ENCODE measurements around the gene INPP5A. TPM values are rescaled to one million over a fixed set of nuclear protein-coding genes. Genes with fewer than 3 reads are reported as not detected.

The INPP5A gene
- total RNA-seq, 1 experiment from 2014 or later, result 44.5 TPM

GRCh38 chr10:132813001-132813401, 275.4 kb downstream of the INPP5A start:
- no peak for DNase-seq
- POLR2A ChIA-PET, result no interaction called here
- no peaks in the 10 kb centered on the region for H3K36me3 Mint-ChIP-seq (ENCODE audit: insufficient read depth, unreplicated experiment)
- peaks cover 21% of the 10 kb centered on the region for H3K27me3 Mint-ChIP-seq (ENCODE audit: insufficient read depth, unreplicated experiment)
- H3K4me3 Mint-ChIP-seq (ENCODE audit: unreplicated experiment), result no peak overlapping the region
- H3K4me1 Mint-ChIP-seq (ENCODE audit: low read depth, unreplicated experiment), result peaks cover 8% of the 10 kb centered on the region
- BruUV-seq (replicated peaks), result no TSS peak
- CTCF ChIA-PET, result no interaction called here
- Histone ChIP-seq H3K27me3 (replicated peaks; ENCODE audit: control insufficient read depth, insufficient read depth, low read length) (no peaks in the 10 kb centered on the region), H3K9me3 (no peaks in the 10 kb centered on the region), H3K4me3 (ENCODE audit: low read depth, low read length) (no peak overlapping the region), H3K36me3 (ENCODE audit: control insufficient read depth, insufficient read depth, low read length) (no peaks in the 10 kb centered on the region), H3K4me1 (no peaks in the 10 kb centered on the region)
- H3K9me3 Mint-ChIP-seq (ENCODE audit: unreplicated experiment), result no peaks in the 10 kb centered on the region
- intact Hi-C loops (cut with micrococcal nuclease; ENCODE audit: unreplicated experiment), result no loop called here
- no peak overlapping the region for H3K27ac Mint-ChIP-seq (ENCODE audit: unreplicated experiment)
- no peak for TF ChIP-seq CTCF (IDR thresholded peaks at IDR 0.05; ENCODE audit: insufficient read depth in 1 of 2, low read depth in 1 of 2, low read length in 1 of 2, severe bottlenecking in 1 of 2, unreplicated experiment in 1 of 2)

- CTCF ChIA-PET, result no interaction called here
- POLR2A ChIA-PET, result no interaction called here
- Mint-ChIP-seq H3K9me3 (ENCODE audit: unreplicated experiment) (peaks cover 3% of the 10 kb centered on the region), H3K4me1 (ENCODE audit: low read depth, unreplicated experiment) (peaks cover 8% of the 10 kb centered on the region), H3K27ac (ENCODE audit: unreplicated experiment) (no peak overlapping the region), H3K36me3 (ENCODE audit: insufficient read depth, unreplicated experiment) (no peaks in the 10 kb centered on the region), H3K27me3 (ENCODE audit: insufficient read depth, unreplicated experiment) (peaks cover 23% of the 10 kb centered on the region), H3K4me3 (ENCODE audit: unreplicated experiment) (no peak overlapping the region)
- Histone ChIP-seq H3K9me3 (no peaks in the 10 kb centered on the region), H3K36me3 (ENCODE audit: control insufficient read depth, insufficient read depth, low read length) (no peaks in the 10 kb centered on the region), H3K4me3 (ENCODE audit: low read depth, low read length) (no peak overlapping the region), H3K4me1 (no peaks in the 10 kb centered on the region), H3K27me3 (replicated peaks; ENCODE audit: control insufficient read depth, insufficient read depth, low read length) (no peaks in the 10 kb centered on the region)
- DNase-seq, result peak in 1 of 2 experiments; percentile 31
- no peak for TF ChIP-seq CTCF (IDR thresholded peaks at IDR 0.05; ENCODE audit: insufficient read depth in 1 of 2, low read depth in 1 of 2, low read length in 1 of 2, severe bottlenecking in 1 of 2, unreplicated experiment in 1 of 2)
- BruUV-seq (replicated peaks), result no TSS peak
- intact Hi-C loops (cut with micrococcal nuclease; ENCODE audit: unreplicated experiment), result no loop called here
These were observed 276.2 kb downstream of the INPP5A start for GRCh38 chr10:132813560-132814468.

- no peak overlapping the region for H3K27ac Mint-ChIP-seq (ENCODE audit: unreplicated experiment)
- Histone ChIP-seq H3K36me3 (ENCODE audit: control insufficient read depth, insufficient read depth, low read length) (no peaks in the 10 kb centered on the region), H3K4me1 (no peaks in the 10 kb centered on the region), H3K27me3 (replicated peaks; ENCODE audit: control insufficient read depth, insufficient read depth, low read length) (no peaks in the 10 kb centered on the region), H3K9me3 (no peaks in the 10 kb centered on the region), H3K4me3 (ENCODE audit: low read depth, low read length) (no peak overlapping the region)
- H3K4me1 Mint-ChIP-seq (ENCODE audit: low read depth, unreplicated experiment), result peaks cover 8% of the 10 kb centered on the region
- intact Hi-C loops (cut with micrococcal nuclease; ENCODE audit: unreplicated experiment), result no loop called here
- no peak overlapping the region for H3K4me3 Mint-ChIP-seq (ENCODE audit: unreplicated experiment)
- no peaks in the 10 kb centered on the region for H3K36me3 Mint-ChIP-seq (ENCODE audit: insufficient read depth, unreplicated experiment)
- peaks cover 23% of the 10 kb centered on the region for H3K27me3 Mint-ChIP-seq (ENCODE audit: insufficient read depth, unreplicated experiment)
- CTCF ChIA-PET, result no interaction called here
- TF ChIP-seq CTCF (IDR thresholded peaks at IDR 0.05; ENCODE audit: insufficient read depth in 1 of 2, low read depth in 1 of 2, low read length in 1 of 2, severe bottlenecking in 1 of 2, unreplicated experiment in 1 of 2), result no peak
- no peak for DNase-seq
- no TSS peak for BruUV-seq (replicated peaks)
- H3K9me3 Mint-ChIP-seq (ENCODE audit: unreplicated experiment), result peaks cover 9% of the 10 kb centered on the region
- POLR2A ChIA-PET, result no interaction called here
These were observed 276.9 kb downstream of the INPP5A start for GRCh38 chr10:132814469-132814856.
